ENCODE results near the gene MRPL1. TPM values are rescaled to one million over a fixed set of nuclear protein-coding genes. Genes with fewer than 3 reads are reported as not detected.
"Not testable (repeated sequence)": the region's sequence is repeated elsewhere in the genome, so short reads cannot be mapped to it uniquely, and the experiment has no call there.

Gene MRPL1
- total RNA-seq, 1 donor from 2014 or later = 31.7 TPM

- H3K9me3 Mint-ChIP-seq = no peaks in the 10 kb centered on the region
Measured at GRCh38 chr4:77930154-77930639, 67.6 kb downstream of the MRPL1 start.

GRCh38 chr4:77930876-77931275 is 68.2 kb downstream of the MRPL1 start:
- intact Hi-C loops (cut with micrococcal nuclease) = no loop called here
- no peak for TF ChIP-seq CTCF (IDR thresholded peaks at IDR 0.05)
- CTCF ChIA-PET = no interaction called here
- no peak for DNase-seq
- no peaks in the 10 kb centered on the region for H3K4me1 Mint-ChIP-seq
- H3K27me3 Mint-ChIP-seq = no peaks in the 10 kb centered on the region
- H3K4me3 Mint-ChIP-seq = no peak overlapping the region
- POLR2A ChIA-PET = interaction anchor here (0.6 kb wide), 1 partner anchor 69 kb away, joined by 4 read pairs; no protein-coding TSS in a partner anchor
- no peaks in the 10 kb centered on the region for H3K9me3 Mint-ChIP-seq
- ATAC-seq (ENCODE audit: low read depth) = no peak
- no peak overlapping the region for H3K27ac Mint-ChIP-seq
- H3K36me3 Mint-ChIP-seq (ENCODE audit: low read depth) = peaks cover 49% of the 10 kb centered on the region

More at GRCh38 chr4:77930154-77930639, 67.6 kb downstream of the MRPL1 start:
- Mint-ChIP-seq H3K27me3 (no peaks in the 10 kb centered on the region), H3K27ac (no peak overlapping the region), H3K4me3 (no peak overlapping the region), H3K36me3 (ENCODE audit: low read depth) (peaks cover 54% of the 10 kb centered on the region), H3K4me1 (no peaks in the 10 kb centered on the region)
- TF ChIP-seq CTCF (IDR thresholded peaks at IDR 0.05) = no peak
- CTCF ChIA-PET = no interaction called here
- intact Hi-C loops (cut with micrococcal nuclease) = no loop called here
- no peak for DNase-seq
- POLR2A ChIA-PET = interaction anchor here (0.6 kb wide), 1 partner anchor 68 kb away, joined by 4 read pairs; no protein-coding TSS in a partner anchor
- ATAC-seq (ENCODE audit: low read depth) = no peak

GRCh38 chr4:77931452-77932135 is 69.0 kb downstream of the MRPL1 start:
- H3K9me3 Mint-ChIP-seq = no peaks in the 10 kb centered on the region
- peaks cover 47% of the 10 kb centered on the region for H3K36me3 Mint-ChIP-seq (ENCODE audit: low read depth)
- H3K27ac Mint-ChIP-seq = no peak overlapping the region
- intact Hi-C loops (cut with micrococcal nuclease) = no loop called here
- no peak for TF ChIP-seq CTCF (IDR thresholded peaks at IDR 0.05)
- POLR2A ChIA-PET = no interaction called here
- ATAC-seq (ENCODE audit: low read depth) (no peak), DNase-seq (no peak)
- CTCF ChIA-PET = no interaction called here
- no peaks in the 10 kb centered on the region for H3K27me3 Mint-ChIP-seq
- no peak overlapping the region for H3K4me3 Mint-ChIP-seq
- no peaks in the 10 kb centered on the region for H3K4me1 Mint-ChIP-seq

DNA sequence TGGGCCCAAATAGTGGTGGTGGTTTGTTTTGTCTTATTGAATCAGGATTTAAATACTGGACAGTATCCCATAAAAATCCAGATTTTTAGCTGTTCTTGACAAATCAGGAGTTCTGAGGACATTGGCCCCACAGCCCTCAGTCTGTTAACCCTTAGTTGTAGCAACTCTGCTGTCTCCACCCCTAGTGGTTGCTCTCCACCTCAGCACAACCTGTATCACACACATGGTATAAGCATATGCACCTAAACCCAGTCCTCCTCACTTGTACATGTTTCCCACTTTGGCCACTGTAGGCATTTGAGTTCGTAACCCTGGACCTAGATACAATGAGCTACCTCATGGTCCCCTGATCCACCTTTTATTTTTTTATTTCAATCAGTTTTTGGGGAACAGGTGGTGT is 75.9 kb downstream of the MRPL1 start:
- Mint-ChIP-seq H3K27me3 (no peaks in the 10 kb centered on the region), H3K36me3 (ENCODE audit: low read depth) (peaks cover 75% of the 10 kb centered on the region), H3K27ac (no peak overlapping the region), H3K4me3 (no peak overlapping the region), H3K4me1 (no peaks in the 10 kb centered on the region), H3K9me3 (peaks cover 10% of the 10 kb centered on the region)
- intact Hi-C loops (cut with micrococcal nuclease) = no loop called here
- ChIA-PET POLR2A (no interaction called here), CTCF (no interaction called here)
- no peak for TF ChIP-seq CTCF (IDR thresholded peaks at IDR 0.05)
- DNase-seq = no peak
- ATAC-seq (ENCODE audit: low read depth) = no peak

- intact Hi-C loops (cut with micrococcal nuclease); POLR2A ChIA-PET; H3K27me3 Mint-ChIP-seq; ATAC-seq (ENCODE audit: low read depth); H3K4me3 Mint-ChIP-seq; DNase-seq; CTCF ChIA-PET; H3K27ac Mint-ChIP-seq; H3K4me1 Mint-ChIP-seq: not testable (repeated sequence)
- peaks cover 62% of the 10 kb centered on the region for H3K36me3 Mint-ChIP-seq (ENCODE audit: low read depth)
- H3K9me3 Mint-ChIP-seq = peaks cover 12% of the 10 kb centered on the region
Measured at GRCh38 chr4:77945929-77946328, 83.3 kb downstream of the MRPL1 start.
